ENCODE data around the gene NELFB. TPM values are rescaled to one million over a fixed set of nuclear protein-coding genes. Genes with fewer than 3 reads are reported as not detected.

NELFB gene
- total and polyA plus RNA-seq, 9 of the 15 experiments (the other 6 are each of a cell fraction or from before 2014, with no cell fraction given): 0.24 to 84.0 (median 29.7) TPM

GRCh38 chr9:137300567-137301080, 45.5 kb downstream of the NELFB start (continued):
- no peak for TF ChIP-seq ZNF436 (CRISPR knock-in tag; IDR thresholded peaks at IDR 0.05)
- no peak for TF ChIP-seq NBN (IDR thresholded peaks at IDR 0.05; ENCODE audit: low read depth)
- TF ChIP-seq ZNF668 (CRISPR knock-in tag; IDR thresholded peaks at IDR 0.05): no peak
- TF ChIP-seq TCF7L2 (IDR thresholded peaks at IDR 0.05; ENCODE audit: low read depth, low read length): no peak
- no peak for TF ChIP-seq ZNF239 (CRISPR knock-in tag; IDR thresholded peaks at IDR 0.05)
- no peak for TF ChIP-seq E2F3 (CRISPR knock-in tag; IDR thresholded peaks at IDR 0.05)
- TF ChIP-seq ZNF561 (CRISPR knock-in tag; conservative IDR thresholded peaks at IDR 0.05): no peak
- peak; percentile 34; the same call in 1 of the 2 replicates for TF ChIP-seq ZEB2 (IDR thresholded peaks at IDR 0.05)
- TF ChIP-seq, protein P1, sequence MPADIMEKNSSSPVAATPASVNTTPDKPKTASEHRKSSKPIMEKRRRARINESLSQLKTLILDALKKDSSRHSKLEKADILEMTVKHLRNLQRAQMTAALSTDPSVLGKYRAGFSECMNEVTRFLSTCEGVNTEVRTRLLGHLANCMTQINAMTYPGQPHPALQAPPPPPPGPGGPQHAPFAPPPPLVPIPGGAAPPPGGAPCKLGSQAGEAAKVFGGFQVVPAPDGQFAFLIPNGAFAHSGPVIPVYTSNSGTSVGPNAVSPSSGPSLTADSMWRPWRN (IDR thresholded peaks at IDR 0.05; ENCODE audit: low read depth): no peak
- peak; percentile 96 for TF ChIP-seq PRDM10 (IDR thresholded peaks at IDR 0.05; ENCODE audit: partially characterized antibody)
- no peak for TF ChIP-seq TBP (optimal IDR thresholded peaks at IDR 0.05; ENCODE audit: low read depth, low read length)
